Activated naive CD8-positive, alpha-beta T cell treated with anti-CD3 and anti-CD28 coated beads for 36 hours (primary cell): ENCODE results near the gene TJP3. TPM values are rescaled to one million over a fixed set of nuclear protein-coding genes. Genes with fewer than 3 reads are reported as not detected.
"Not testable (repeated sequence)": the region's sequence is repeated elsewhere in the genome, so short reads cannot be mapped to it uniquely, and the experiment has no call there.

ENCODE experiments used
- DNase-seq: peaks from one replicate; pipeline ENCODE4 v3.0.0; 2021
- H3K27ac Mint-ChIP-seq: one replicate; pipeline ENCODE4 v1.8.0; 2022; ENCODE audit warnings: mild to moderate bottlenecking, moderate library complexity, mixed read lengths
- H3K27me3 Mint-ChIP-seq: one replicate; pipeline ENCODE4 v1.8.0; 2022; ENCODE audit warnings: mild to moderate bottlenecking, mixed read lengths
- H3K36me3 Mint-ChIP-seq: one replicate; pipeline ENCODE4 v1.8.0; 2021; ENCODE audit warnings: mild to moderate bottlenecking, mixed read lengths
- H3K4me1 Mint-ChIP-seq: one replicate; pipeline ENCODE4 v1.8.0; 2021; ENCODE audit warnings: mixed read lengths
- H3K4me3 Mint-ChIP-seq: one replicate; pipeline ENCODE4 v1.8.0; 2022; ENCODE audit warnings: mild to moderate bottlenecking, moderate library complexity, mixed read lengths
- H3K9me3 Mint-ChIP-seq: one replicate; pipeline ENCODE4 v1.8.0; 2022; ENCODE audit warnings: mixed read lengths
- total RNA-seq, 2 experiments: library from RNA; stranded (reverse); gene quantifications; one replicate each; pipeline ENCODE4 v1.2.3, GENCODE V29; 2021

The TJP3 gene
- total RNA-seq, 2 experiments from 2014 or later = 0.24 to 0.39 TPM

DNA sequence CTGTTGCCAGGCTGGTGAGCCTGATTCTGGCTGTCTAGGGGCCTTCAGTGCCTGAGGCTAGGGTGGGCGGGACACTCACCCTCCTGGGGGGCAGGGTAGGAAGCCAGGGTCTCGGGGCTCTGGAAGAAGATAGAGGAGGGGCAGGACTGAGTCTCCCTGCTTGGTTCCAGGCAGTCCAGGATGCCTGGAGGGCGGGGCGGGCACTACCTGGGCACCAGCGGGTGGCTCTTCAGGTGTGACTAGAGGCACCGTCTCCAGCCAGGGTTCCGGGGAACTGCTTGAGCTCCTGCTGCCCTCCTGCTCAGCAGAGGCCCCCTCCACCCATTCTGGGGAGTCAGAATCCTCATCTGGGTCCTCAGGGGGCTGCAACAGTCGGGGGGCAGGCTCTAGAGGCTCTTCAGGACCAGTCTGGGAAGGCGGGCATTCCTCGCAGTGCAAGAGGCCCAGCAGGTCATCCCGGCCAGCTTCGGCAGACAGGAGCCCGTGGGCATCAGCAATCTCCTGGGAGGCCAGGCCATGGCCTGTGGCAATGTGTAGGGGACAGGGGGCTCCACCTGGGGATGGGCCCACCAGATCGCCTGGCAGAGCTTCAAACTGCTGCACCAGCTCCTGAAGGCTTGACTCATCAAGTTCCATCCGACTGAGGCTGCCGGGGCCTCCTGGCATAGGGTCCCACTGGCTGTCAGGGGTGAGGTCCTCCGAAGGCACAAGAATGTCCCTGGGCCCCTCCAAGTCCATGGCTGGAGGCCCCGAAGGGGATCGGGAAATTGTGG, 51.5 kb downstream of the TJP3 start:
- peaks cover 5% of the 10 kb centered on the region for H3K27me3 Mint-ChIP-seq
- peaks cover 28% of the 10 kb centered on the region for H3K4me1 Mint-ChIP-seq
- H3K9me3 Mint-ChIP-seq = no peaks in the 10 kb centered on the region
- H3K4me3 Mint-ChIP-seq = peak overlapping the region; percentile 98
- no peak for DNase-seq
- peaks cover 13% of the 10 kb centered on the region for H3K36me3 Mint-ChIP-seq
- H3K27ac Mint-ChIP-seq = no peak overlapping the region

DNA sequence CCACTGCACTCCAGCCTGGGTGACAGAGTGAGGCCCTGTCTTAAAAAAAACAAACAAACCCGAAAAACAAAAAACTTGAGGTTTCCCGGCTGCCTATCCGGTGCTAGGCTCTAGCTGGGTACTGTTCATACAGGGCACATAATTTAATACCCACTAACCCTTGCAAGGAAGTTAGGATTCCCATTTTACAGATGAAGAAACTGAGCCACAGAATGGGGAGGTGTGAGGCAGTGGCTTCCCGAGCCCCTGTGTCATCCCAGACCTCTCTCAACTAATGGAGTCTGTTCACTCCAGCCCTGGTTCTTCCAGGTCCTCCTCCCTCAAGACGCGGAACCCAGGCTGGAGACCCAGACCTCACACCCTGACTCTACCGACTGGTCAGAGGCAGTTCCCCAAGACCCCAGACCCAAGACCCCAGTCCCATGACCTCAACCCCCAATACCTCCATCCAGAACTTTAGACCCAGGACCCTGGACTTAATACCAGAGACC, 52.7 kb downstream of the TJP3 start:
- H3K27ac Mint-ChIP-seq = peak overlapping the region; percentile 98
- peaks cover 13% of the 10 kb centered on the region for H3K36me3 Mint-ChIP-seq

DNA sequence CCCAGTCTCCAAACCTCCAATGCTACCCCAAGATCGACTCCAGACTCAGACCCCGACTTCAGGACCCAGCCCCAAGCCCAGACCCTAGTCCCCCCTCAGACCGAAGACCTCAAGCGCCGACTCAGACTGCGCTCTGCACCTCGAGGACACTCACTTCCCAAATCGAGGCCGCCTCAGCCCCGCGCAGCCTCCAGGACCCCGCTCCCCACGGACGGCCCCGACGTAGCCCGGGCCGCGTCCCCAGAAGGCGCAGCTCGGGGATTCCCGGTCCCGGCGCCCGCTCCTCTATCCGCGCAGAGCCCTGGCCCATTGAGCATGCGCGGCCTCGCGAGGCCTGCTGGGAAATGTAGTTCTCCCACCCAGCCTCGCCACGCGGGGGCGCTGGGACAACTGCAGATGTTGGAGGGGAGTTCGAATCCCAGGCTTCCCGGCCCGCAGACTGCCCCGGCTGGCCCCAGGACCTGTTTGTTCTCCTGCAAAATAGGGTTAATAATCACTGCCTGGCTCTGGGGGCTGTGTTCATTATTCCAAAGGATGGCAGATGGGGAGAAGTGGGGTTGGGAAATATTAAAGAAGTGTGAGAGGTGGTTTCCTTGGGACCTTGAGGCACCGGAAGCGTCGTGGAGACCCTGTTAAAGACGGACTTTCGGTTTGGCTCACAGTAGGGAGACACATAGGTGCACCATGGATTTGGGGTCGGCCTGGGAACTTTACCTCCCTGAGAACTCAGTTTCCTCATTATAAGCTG, 53.4 kb downstream of the TJP3 start, which contains the start of gene APBA3:
TSS of gene APBA3 (minus strand) at position 311 of the 748 bp plus-strand sequence. CDS start 1,428 bp downstream, outside the sequence.
- Mint-ChIP-seq H3K27me3 (peaks cover 5% of the 10 kb centered on the region), H3K4me1 (peaks cover 32% of the 10 kb centered on the region), H3K9me3 (no peaks in the 10 kb centered on the region), H3K36me3 (peaks cover 19% of the 10 kb centered on the region), H3K4me3 (peak within 1 kb of the TSS; percentile 98), H3K27ac (peak within 1 kb of the TSS; percentile 98)
- peak; percentile 97 for DNase-seq

More for the DNA sequence above, 52.7 kb downstream of the TJP3 start:
- no peaks in the 10 kb centered on the region for H3K9me3 Mint-ChIP-seq
- H3K4me3 Mint-ChIP-seq = peak overlapping the region; percentile 98
- H3K27me3 Mint-ChIP-seq = peaks cover 5% of the 10 kb centered on the region
- no peak for DNase-seq
- peaks cover 28% of the 10 kb centered on the region for H3K4me1 Mint-ChIP-seq

DNA sequence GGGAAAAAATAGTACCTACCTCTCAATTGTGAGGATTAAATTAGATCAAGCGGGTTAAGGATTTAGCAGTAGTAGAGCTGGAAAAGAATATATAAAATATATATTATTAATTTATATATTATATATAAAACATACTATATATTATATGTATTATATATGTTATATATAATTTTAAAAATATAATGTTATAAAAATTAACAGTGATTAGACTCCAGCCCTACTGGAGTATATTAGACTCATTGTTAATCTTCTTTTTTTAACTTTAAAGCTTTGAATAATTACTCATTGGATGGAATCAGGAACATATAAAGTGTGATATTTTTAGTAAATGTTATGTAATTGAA, 53.9 kb downstream of the TJP3 start:
- H3K4me1 Mint-ChIP-seq = peaks cover 32% of the 10 kb centered on the region
- peak overlapping the region; percentile 98 for H3K4me3 Mint-ChIP-seq
- H3K27me3 Mint-ChIP-seq = peaks cover 5% of the 10 kb centered on the region
- H3K36me3 Mint-ChIP-seq = peaks cover 23% of the 10 kb centered on the region
- no peak for DNase-seq
- peak overlapping the region; percentile 98 for H3K27ac Mint-ChIP-seq
- H3K9me3 Mint-ChIP-seq = no peaks in the 10 kb centered on the region

GRCh38 chr19:3762501-3763459, 54.6 kb downstream of the TJP3 start, which contains the start of gene MRPL54:
Gene MRPL54 (plus strand): TSS chr19:3762682. CDS start chr19:3762701, 19 bp downstream.
- DNase-seq = peak; percentile 99
- Mint-ChIP-seq H3K9me3 (no peaks in the 10 kb centered on the region), H3K4me3 (peak within 1 kb of the TSS; percentile 98), H3K36me3 (peaks cover 23% of the 10 kb centered on the region), H3K4me1 (peaks cover 31% of the 10 kb centered on the region), H3K27ac (peak within 1 kb of the TSS; percentile 98), H3K27me3 (peaks cover 5% of the 10 kb centered on the region)

GRCh38 chr19:3765121-3765520, 56.9 kb downstream of the TJP3 start:
- Mint-ChIP-seq H3K9me3 (no peaks in the 10 kb centered on the region), H3K36me3 (peaks cover 20% of the 10 kb centered on the region), H3K27me3 (peaks cover 5% of the 10 kb centered on the region), H3K27ac (no peak overlapping the region), H3K4me1 (peaks cover 30% of the 10 kb centered on the region), H3K4me3 (no peak overlapping the region)
- no peak for DNase-seq

GRCh38 chr19:3765757-3766156, 57.6 kb downstream of the TJP3 start:
- DNase-seq, H3K27me3 Mint-ChIP-seq, H3K9me3 Mint-ChIP-seq, H3K4me3 Mint-ChIP-seq, H3K27ac Mint-ChIP-seq: not testable (repeated sequence)
- peaks cover 26% of the 10 kb centered on the region for H3K4me1 Mint-ChIP-seq
- peaks cover 20% of the 10 kb centered on the region for H3K36me3 Mint-ChIP-seq

- DNase-seq = peak; percentile 37
- Mint-ChIP-seq H3K36me3 (peaks cover 14% of the 10 kb centered on the region), H3K9me3 (no peaks in the 10 kb centered on the region), H3K27me3 (peaks cover 5% of the 10 kb centered on the region), H3K4me3 (no peak overlapping the region), H3K27ac (peak overlapping the region; percentile 55), H3K4me1 (peaks cover 21% of the 10 kb centered on the region)
Measured at GRCh38 chr19:3766520-3766919, 58.3 kb downstream of the TJP3 start.

DNA sequence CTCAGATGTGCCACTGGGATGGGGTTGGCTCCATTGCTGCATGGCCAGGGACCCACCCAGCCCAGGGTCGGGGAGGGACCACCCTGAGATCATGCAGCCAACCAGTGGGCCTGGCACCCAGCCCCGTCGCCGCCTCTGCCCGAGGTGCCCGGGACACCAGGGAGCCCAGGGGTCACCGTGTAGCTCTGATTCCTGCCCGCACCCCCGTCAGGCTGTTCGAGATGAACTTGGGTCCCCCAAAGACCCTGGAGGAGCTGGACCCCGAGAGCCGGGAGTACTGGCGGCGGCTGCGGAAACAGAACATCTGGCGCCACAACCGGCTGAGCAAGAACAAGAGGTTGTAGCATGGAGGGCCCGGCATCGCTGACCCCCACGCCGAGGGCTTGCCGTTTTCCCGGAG, 58.9 kb downstream of the TJP3 start:
- peaks cover 16% of the 10 kb centered on the region for H3K4me1 Mint-ChIP-seq
- DNase-seq = no peak
- H3K36me3 Mint-ChIP-seq = peaks cover 14% of the 10 kb centered on the region
- H3K27ac Mint-ChIP-seq = no peak overlapping the region
- H3K27me3 Mint-ChIP-seq = peaks cover 5% of the 10 kb centered on the region
- H3K9me3 Mint-ChIP-seq = no peaks in the 10 kb centered on the region
- no peak overlapping the region for H3K4me3 Mint-ChIP-seq

DNA sequence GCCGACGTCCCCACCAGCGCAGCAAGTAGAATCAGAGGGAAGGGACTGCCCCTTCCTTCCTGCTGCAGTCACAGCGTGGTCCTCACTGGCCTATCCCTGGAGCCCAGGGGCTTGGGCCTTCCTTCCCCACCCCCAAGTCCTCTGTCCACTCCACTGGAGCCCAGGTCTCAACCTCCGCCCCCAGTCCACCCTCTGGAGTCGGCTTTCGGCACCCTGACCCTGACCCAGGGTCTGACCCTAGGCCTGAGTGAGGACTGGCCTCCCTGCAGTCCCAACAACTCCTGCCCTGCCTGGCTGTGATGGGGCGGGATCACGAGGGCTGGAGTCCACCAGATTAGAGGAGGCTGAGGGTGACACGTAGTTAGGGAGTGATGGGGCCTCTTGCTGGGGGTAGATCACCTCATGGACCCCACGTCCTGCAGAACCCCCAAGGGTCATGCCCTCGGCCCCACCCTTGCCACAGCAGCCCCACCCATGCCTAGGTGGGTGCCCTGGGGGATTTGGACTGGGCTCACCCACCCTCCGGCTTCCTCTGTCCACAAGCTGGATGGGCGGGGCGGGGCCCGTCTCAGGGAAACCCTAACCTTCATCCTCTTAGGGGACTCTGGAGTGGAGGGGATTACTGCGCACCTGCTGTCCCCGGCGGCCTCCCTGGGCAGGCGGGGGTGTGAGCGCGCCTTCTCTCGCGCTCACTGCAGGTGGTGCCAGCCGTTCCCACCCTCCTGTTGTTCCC, 60.0 kb downstream of the TJP3 start:
- H3K27me3 Mint-ChIP-seq = no peaks in the 10 kb centered on the region
- H3K27ac Mint-ChIP-seq = no peak overlapping the region
- H3K4me3 Mint-ChIP-seq = no peak overlapping the region
- H3K9me3 Mint-ChIP-seq = no peaks in the 10 kb centered on the region
- peaks cover 9% of the 10 kb centered on the region for H3K36me3 Mint-ChIP-seq
- peaks cover 10% of the 10 kb centered on the region for H3K4me1 Mint-ChIP-seq
- no peak for DNase-seq

DNA sequence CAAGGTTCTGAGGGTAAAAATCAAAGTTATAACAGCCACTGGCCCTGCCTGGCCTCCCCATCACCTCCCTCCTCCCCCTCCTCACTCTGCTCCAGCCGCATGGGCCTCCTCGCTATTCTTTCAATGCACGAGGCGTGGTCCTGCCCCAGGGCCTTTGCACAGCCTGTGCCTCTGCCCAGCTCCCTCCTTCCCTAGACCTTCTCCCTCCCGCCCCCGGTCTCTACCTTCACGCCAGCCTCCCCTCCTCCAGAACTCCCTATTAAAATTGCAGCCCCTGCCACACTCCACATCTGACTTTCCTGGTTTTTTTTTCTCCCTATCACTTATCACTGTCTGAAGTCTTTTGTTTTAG, 60.5 kb downstream of the TJP3 start:
- Mint-ChIP-seq H3K27ac (no peak overlapping the region), H3K27me3 (no peaks in the 10 kb centered on the region), H3K36me3 (peaks cover 9% of the 10 kb centered on the region), H3K4me1 (peaks cover 8% of the 10 kb centered on the region), H3K4me3 (no peak overlapping the region), H3K9me3 (no peaks in the 10 kb centered on the region)
- no peak for DNase-seq

GRCh38 chr19:3769494-3769893, 61.3 kb downstream of the TJP3 start:
- DNase-seq = no peak
- peaks cover 8% of the 10 kb centered on the region for H3K4me1 Mint-ChIP-seq
- H3K27ac Mint-ChIP-seq = no peak overlapping the region
- H3K27me3 Mint-ChIP-seq = no peaks in the 10 kb centered on the region
- H3K36me3 Mint-ChIP-seq = peaks cover 9% of the 10 kb centered on the region
- no peak overlapping the region for H3K4me3 Mint-ChIP-seq
- no peaks in the 10 kb centered on the region for H3K9me3 Mint-ChIP-seq

GRCh38 chr19:3770136-3770999, 62.2 kb downstream of the TJP3 start:
- Mint-ChIP-seq H3K9me3 (no peaks in the 10 kb centered on the region), H3K27ac (no peak overlapping the region), H3K4me3 (no peak overlapping the region), H3K4me1 (peaks cover 8% of the 10 kb centered on the region), H3K27me3 (no peaks in the 10 kb centered on the region), H3K36me3 (peaks cover 9% of the 10 kb centered on the region)
- DNase-seq = no peak
